HG03432 (cell line): ENCODE data around the gene MBP.

Experiments
- ATAC-seq: cut with Tn5 transposase; IDR thresholded peaks from one replicate; pipeline ENCODE4 v1.9.1; 2021; ENCODE audit warnings: mild to moderate bottlenecking, moderate library complexity; ENCODE audit not compliant: unreplicated experiment

Gene MBP

GRCh38 chr18:77103187-77103850, 29.3 kb downstream of the MBP start:
- ATAC-seq: no peak

DNA sequence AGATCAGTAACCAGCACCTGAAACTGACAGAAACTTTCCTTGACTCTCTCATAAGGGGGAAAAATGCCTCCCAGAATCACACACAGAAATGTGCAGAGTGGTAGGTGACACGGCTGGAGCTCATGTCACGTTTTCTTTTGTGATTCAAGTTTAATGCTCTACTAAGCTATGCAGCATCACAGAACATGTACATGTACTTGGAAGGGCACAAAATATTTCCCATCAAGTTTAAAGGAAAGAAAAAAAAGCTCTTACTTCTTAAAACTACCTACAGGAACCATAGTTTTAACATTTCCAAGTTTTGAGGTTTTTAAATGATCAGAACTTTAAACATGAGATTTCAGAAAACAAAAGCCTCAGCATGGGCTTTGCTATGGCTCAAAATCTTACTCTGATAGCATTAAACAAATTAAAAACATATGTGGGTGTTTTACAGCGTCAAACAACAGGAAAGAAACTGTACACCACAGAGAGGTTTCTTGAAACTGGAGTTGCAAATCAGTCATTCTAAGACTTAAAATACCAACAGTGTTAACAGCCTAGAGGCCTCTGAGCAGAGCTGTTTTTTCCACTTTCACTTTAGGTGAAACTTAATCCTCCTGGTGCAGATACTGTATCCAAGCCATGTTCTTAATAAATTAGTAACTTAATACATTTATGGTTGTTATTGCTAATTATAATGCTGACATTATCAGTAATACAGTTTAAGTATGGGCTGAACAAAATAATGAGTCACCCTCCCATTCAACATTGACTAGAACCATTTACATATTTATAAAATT, 30.1 kb downstream of the MBP start:
- ATAC-seq: peak; percentile 77

GRCh38 chr18:77101410-77102258, 30.9 kb downstream of the MBP start:
- peak; percentile 51 for ATAC-seq

GRCh38 chr18:77100751-77101355, 31.7 kb downstream of the MBP start:
- ATAC-seq: no peak

GRCh38 chr18:77099485-77100370, 32.9 kb downstream of the MBP start:
- ATAC-seq: no peak

DNA sequence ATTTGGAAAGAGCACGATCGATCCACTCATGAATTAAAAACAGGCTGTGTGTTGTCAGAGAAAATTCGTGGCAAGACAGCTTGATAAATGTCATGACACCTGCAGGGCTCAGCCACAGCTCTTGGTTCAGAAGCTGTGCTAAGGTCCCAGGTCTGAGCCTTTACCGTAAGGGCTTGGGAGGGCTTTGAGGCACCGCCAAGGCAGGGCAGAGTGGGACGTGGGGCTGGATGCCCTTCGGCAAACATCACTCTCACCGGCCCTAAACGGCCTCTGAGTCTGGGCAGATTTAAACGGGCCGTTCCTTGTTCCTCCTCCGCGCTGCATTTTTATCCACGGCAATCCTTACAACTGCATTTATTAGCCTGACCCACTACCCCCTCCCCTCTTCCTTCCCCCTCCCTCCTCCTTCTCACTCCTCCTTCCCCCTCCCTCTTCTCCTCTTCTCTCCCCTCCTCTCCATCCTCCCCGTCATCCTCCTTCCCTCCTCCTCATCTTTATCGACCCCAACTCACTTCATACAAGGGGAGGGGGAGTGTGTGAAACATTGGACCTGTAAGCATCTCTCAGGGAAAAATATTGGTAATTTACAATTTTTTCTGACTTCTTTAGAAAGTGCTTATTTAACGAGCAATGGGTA, 33.9 kb downstream of the MBP start:
- ATAC-seq: no peak

GRCh38 chr18:77098029-77098428, 34.6 kb downstream of the MBP start:
- no peak for ATAC-seq

DNA sequence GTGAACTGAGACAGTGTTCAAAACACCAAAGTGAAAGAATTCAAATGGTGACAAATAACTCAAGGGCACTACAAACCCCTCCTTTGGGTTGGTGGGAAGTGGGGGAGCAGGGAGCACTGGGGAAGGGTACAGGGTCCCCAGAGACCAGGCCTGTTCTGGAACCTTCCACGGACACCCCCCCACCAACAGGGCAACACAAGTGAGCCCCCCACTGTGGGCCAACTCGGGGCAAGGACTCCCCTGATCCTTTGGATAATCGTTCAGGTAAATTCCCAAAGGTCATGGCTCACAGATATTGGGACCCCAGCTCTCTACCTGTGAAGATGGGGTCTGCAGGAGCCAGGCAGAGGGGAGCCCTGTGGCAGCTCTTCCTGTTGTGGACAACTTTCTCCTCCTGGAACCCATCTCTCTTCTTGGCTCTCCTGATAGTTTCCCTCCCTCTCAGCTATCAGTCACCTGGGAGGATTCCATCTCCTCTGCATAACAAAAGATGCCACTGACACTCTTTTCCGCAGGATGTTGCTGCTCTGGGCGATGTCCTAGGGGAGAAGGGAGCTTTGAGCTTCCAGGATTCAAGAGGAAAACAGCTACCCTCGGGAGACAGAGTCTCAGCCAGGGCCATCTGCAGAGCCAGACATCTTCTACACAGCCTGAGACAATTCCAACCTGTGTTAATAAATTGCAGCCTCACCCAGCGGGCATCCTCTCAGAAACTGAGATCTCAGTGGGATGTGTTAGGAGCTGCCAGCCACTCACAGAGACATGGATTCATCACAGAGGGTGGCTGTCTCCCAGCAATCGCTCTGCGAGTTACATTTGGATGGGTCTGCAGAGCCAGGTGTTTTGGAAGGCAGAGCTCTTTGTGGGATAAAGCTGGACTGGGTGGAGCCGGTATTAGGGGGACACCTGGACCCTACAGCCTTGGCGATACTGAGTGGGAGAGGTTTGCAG, 35.4 kb downstream of the MBP start:
- no peak for ATAC-seq

- no peak for ATAC-seq
Measured at GRCh38 chr18:77095391-77096371, 36.9 kb downstream of the MBP start.

DNA sequence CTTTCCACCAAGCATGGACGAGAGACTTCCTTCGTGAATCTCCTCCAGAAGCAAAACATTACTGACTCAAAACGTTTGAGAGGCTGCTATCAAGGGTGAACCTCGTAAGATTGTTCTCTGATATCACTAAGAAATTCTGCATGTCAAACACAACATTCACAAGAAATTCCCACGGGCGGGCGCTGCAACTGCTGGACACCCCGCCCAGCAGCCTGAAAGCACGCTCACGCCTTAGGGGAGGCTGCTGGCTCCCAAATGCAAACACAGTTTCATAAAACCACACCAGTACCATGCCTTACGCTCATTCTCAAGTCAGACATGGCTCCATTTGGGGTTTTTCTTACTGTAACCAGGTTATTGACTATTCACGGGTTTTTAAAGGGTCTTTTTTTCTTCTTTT, 39.0 kb downstream of the MBP start:
- ATAC-seq: no peak

- ATAC-seq: no peak
Measured at GRCh38 chr18:77093067-77093430, 39.5 kb downstream of the MBP start.

- no peak for ATAC-seq
Measured at GRCh38 chr18:77092104-77093066, 40.2 kb downstream of the MBP start.

GRCh38 chr18:77091366-77091765, 41.2 kb downstream of the MBP start:
- ATAC-seq: no peak

DNA sequence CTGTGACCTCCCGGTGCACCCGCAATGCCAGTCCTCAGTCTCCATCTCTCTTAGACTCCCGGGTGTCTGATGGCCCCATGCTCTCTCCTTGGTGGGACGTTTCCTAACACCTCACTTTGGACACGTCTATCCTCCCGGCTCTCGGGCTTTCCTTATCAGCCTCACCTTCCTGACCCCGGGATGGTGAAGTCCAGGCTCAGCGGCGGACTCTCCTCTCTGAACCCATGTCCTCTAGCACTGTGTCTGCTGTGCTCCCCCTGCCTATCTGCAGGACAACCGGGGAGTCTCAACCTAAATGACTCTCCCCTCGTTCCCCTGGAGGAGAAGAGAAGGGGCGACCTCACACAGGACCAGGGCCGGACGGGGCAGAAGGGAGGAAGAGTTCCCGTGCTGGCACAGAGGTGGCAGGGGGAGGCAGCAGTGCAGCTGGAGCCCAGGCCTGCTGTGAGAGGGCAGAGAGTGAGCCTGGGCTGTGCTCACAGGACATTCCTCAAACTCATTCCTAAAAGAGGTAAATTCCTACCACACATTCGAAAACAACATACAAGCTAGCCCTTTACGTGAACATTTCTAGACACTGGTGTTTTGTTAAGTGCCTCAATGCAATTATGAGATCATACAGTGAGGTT, 41.9 kb downstream of the MBP start:
- no peak for ATAC-seq

GRCh38 chr18:77089723-77090285, 42.8 kb downstream of the MBP start:
- ATAC-seq: no peak
